Stomach (tissue), 4 donors: ENCODE results near the gene STAU1.

Source experiments
- CTCF ChIP-seq, 7 experiments: fragments of 450-650 bp in 4 of 7; fragments of 200-600 bp in 3 of 7; sonication (generic) in 3 of 7; IDR thresholded peaks; one replicate each; pipeline ENCODE4 v1.5.1; 2016 to 2019; ENCODE audit warnings: antibody characterized with exemption in 7 of 7, control low read depth in 2 of 7, mild to moderate bottlenecking in 1 of 7
- POLR2A ChIP-seq, 4 donors: fragments of 450-650 bp; IDR thresholded peaks; one replicate each; pipeline ENCODE4 v1.6.1; 2016; ENCODE audit warnings: antibody characterized with exemption in 4 of 4, control low read depth in 2 of 4, mild to moderate bottlenecking in 1 of 4, moderate library complexity in 1 of 4

GRCh38 chr20:49228676-49229075 lies 40.5 kb upstream of the STAU1 start:
- TF ChIP-seq CTCF (IDR thresholded peaks at IDR 0.05), result no peak
- no peak for TF ChIP-seq POLR2A (IDR thresholded peaks at IDR 0.05)
